K562 (cell line): Measurements from ENCODE around the gene SLC25A48.

ENCODE experiments used
- CTCF ChIP-seq, 3 experiments: IDR thresholded peaks in 2 of 3; conservative IDR thresholded peaks in 1 of 3; 2 replicates each; pipeline ENCODE4 v1.5.1; 2011 to 2012; ENCODE audit warnings: low read length in 3 of 3, mild to moderate bottlenecking in 3 of 3, control low read depth in 2 of 3, improper control_type of control experiment in 1 of 3, inconsistent platforms in 1 of 3, low read depth in 1 of 3, mixed read lengths in 1 of 3, moderate library complexity in 1 of 3; ENCODE audit not compliant: insufficient read depth in 2 of 3
- ELF4 ChIP-seq: fragments of 450-650 bp; formaldehyde crosslinking; IDR thresholded peaks from 2 replicates; pipeline ENCODE4 v1.4.0; 2022; ENCODE audit warnings: missing genetic modification characterization
- EZH2 ChIP-seq: IDR thresholded peaks from 2 replicates; pipeline ENCODE4 v1.6.1; 2012; ENCODE audit warnings: low read depth, mild to moderate bottlenecking, inconsistent platforms, low read length, borderline replicate concordance
- FOXP4 ChIP-seq: sonication (generic); formaldehyde crosslinking; IDR thresholded peaks from 2 replicates; pipeline ENCODE4 v1.8.0; 2022; ENCODE audit warnings: mild to moderate bottlenecking, missing genetic modification reagents, borderline replicate concordance
- MYNN ChIP-seq, 2 experiments: sonication (generic); formaldehyde crosslinking in 1 of 2; IDR thresholded peaks; 2 replicates each; pipeline versions ENCODE4 v1.5.0 to v1.6.1; 2016 to 2020; ENCODE audit warnings: antibody characterized with exemption in 1 of 2, missing genetic modification reagents in 1 of 2
- TAF1 ChIP-seq: IDR thresholded peaks from 2 replicates; pipeline ENCODE4 v1.6.1; 2011; ENCODE audit warnings: mild to moderate bottlenecking, low read length, moderate library complexity; ENCODE audit not compliant: insufficient read depth, control insufficient read depth, severe bottlenecking; ENCODE audit errors: extremely low read depth

GRCh38 chr5:135885031-135885430, 50.6 kb downstream of the SLC25A48 start:
- TF ChIP-seq CTCF (IDR thresholded peaks at IDR 0.05 in 2 of 3, conservative IDR thresholded peaks at IDR 0.05 in 1 of 3; ENCODE audit: insufficient read depth in 2 of 3, low read depth in 1 of 3, low read length in 3 of 3) (no peak), EZH2 (no peak), ELF4 (CRISPR knock-in tag) (no peak), FOXP4 (CRISPR knock-in tag) (no peak), TAF1 (no peak), MYNN (IDR thresholded peaks at IDR 0.05) (no peak), MYNN (CRISPR knock-in tag; IDR thresholded peaks at IDR 0.05) (no peak)
